K562 (cell line): ENCODE measurements around the gene ARL3. TPM values are rescaled to one million over a fixed set of nuclear protein-coding genes. Genes with fewer than 3 reads are reported as not detected.

ENCODE experiments used
- CEBPB ChIP-seq: fragments of 450-650 bp; IDR thresholded peaks from 2 replicates; pipeline ENCODE4 v1.6.1; 2016; ENCODE audit warnings: missing genetic modification characterization, missing compliant biosample characterization
- FOXP1 ChIP-seq: sonication (generic); formaldehyde crosslinking; IDR thresholded peaks from 2 replicates; pipeline ENCODE4 v1.8.0; 2022; ENCODE audit warnings: mild to moderate bottlenecking, missing genetic modification reagents
- IRF2 ChIP-seq: sonication (generic); formaldehyde crosslinking; IDR thresholded peaks from 2 replicates; pipeline ENCODE4 v1.8.1; 2022; ENCODE audit warnings: mild to moderate bottlenecking, missing genetic modification reagents
- MAFF ChIP-seq: IDR thresholded peaks from 2 replicates; pipeline ENCODE4 v1.6.1; 2012; ENCODE audit warnings: low read length, improper control_type of control experiment
- MEF2A ChIP-seq: IDR thresholded peaks from 2 replicates; pipeline ENCODE4 v1.6.1; 2011; ENCODE audit warnings: low read depth, mild to moderate bottlenecking, low read length, moderate library complexity; ENCODE audit not compliant: control insufficient read depth
- NEUROD1 ChIP-seq: fragments of 150-350 bp; IDR thresholded peaks from 2 replicates; pipeline ENCODE4 v1.6.1; 2014; ENCODE audit warnings: borderline replicate concordance, low read length, low read depth; ENCODE audit not compliant: partially characterized antibody
- NR3C1 ChIP-seq: sonication (generic); formaldehyde crosslinking; IDR thresholded peaks from 2 replicates; pipeline ENCODE4 v1.8.1; 2022; ENCODE audit warnings: missing genetic modification reagents
- PTBP1 ChIP-seq: fragments of 200-400 bp; formaldehyde crosslinking; IDR thresholded peaks from 2 replicates; pipeline ENCODE4 v1.6.1; 2017; ENCODE audit warnings: low read depth, low read length
- SMARCC2 ChIP-seq: fragments of 450-650 bp; IDR thresholded peaks from 2 replicates; pipeline ENCODE4 v1.6.1; 2017; ENCODE audit warnings: antibody characterized with exemption, moderate library complexity, mild to moderate bottlenecking, low read depth
- SP1 ChIP-seq: sonication (generic); formaldehyde crosslinking; IDR thresholded peaks from 2 replicates; pipeline ENCODE4 v1.8.1; 2022; ENCODE audit warnings: mild to moderate bottlenecking, missing genetic modification reagents
- TAF7 ChIP-seq: fragments of 450-650 bp; IDR thresholded peaks from 2 replicates; pipeline ENCODE4 v1.6.1; 2016; ENCODE audit warnings: missing genetic modification characterization, missing compliant biosample characterization
- TEAD2 ChIP-seq: fragments of 450-650 bp; IDR thresholded peaks from 2 replicates; pipeline ENCODE4 v1.6.1; 2016; ENCODE audit warnings: missing genetic modification characterization, control low read depth, missing compliant biosample characterization
- ZFX ChIP-seq: sonication (generic); formaldehyde crosslinking; IDR thresholded peaks from 2 replicates; pipeline ENCODE4 v1.8.0; 2022; ENCODE audit warnings: mild to moderate bottlenecking, missing genetic modification reagents, moderate library complexity
- ZNF311 ChIP-seq: fragments of 250-450 bp; sonication (Bioruptor Pico); IDR thresholded peaks from 2 replicates; pipeline ENCODE4 v1.4.0; 2020; ENCODE audit warnings: mild to moderate bottlenecking, moderate library complexity
- ZNF644 ChIP-seq: fragments of 200-800 bp; sonication (Bioruptor generic); IDR thresholded peaks from 2 replicates; pipeline ENCODE4 v1.6.1; 2016; ENCODE audit warnings: low read depth, missing genetic modification characterization, missing compliant biosample characterization
- ZNF668 ChIP-seq: fragments of 250-450 bp; sonication (Bioruptor Pico); IDR thresholded peaks from 2 replicates; pipeline ENCODE4 v1.8.0; 2022; ENCODE audit warnings: mild to moderate bottlenecking, inconsistent platforms
- ZNF780A ChIP-seq: fragments of 250-450 bp; sonication (Bioruptor Pico); IDR thresholded peaks from 2 replicates; pipeline ENCODE4 v1.5.0; 2021; ENCODE audit warnings: mild to moderate bottlenecking
- polyA plus RNA-seq, 8 experiments: library from polyadenylated mRNA; depleted of rRNA in 4 of 8; stranded (reverse) in 5 of 8; unstranded in 3 of 8; fragments of >200 nt; fragmentation: Nextera tagmentation in 2 of 8; fragmentation: Illumina TruSeq in 1 of 8; extraction: Ambion mirVana in 2 of 8; extraction: Trizol in 1 of 8; gene quantifications; 2 replicates each; pipeline versions ENCODE4 v1.2.1 to v1.2.3, GENCODE V29; 2011 to 2014; ENCODE audit warnings: inconsistent platforms in 1 of 8, missing spikeins in 1 of 8
- total RNA-seq, 7 experiments: library from RNA; depleted of rRNA in 6 of 7; stranded (reverse); fragments of >200 nt in 6 of 7; fragmentation: Illumina TruSeq in 2 of 7; extraction: Trizol in 2 of 7; gene quantifications; 2 replicates each; pipeline versions ENCODE4 v1.2.1 to v1.2.3, GENCODE V29; 2011 to 2021; ENCODE audit warnings: low replicate concordance in 1 of 7
- TF ChIP-seq, protein P1 (sequence below), 2 experiments: fragments of 250-450 bp in 1 of 2; fragments of 450-650 bp in 1 of 2; sonication (Bioruptor Pico) in 1 of 2; IDR thresholded peaks; 2 replicates each; pipeline versions ENCODE4 v1.6.1 to v1.8.0; 2016 to 2021; ENCODE audit warnings: mild to moderate bottlenecking in 2 of 2, moderate library complexity in 2 of 2, missing compliant biosample characterization in 1 of 2, missing genetic modification characterization in 1 of 2
- TF ChIP-seq, protein P2 (sequence below): sonication (generic); formaldehyde crosslinking; IDR thresholded peaks from 2 replicates; pipeline ENCODE4 v1.8.0; 2022; ENCODE audit warnings: mild to moderate bottlenecking, missing genetic modification reagents, borderline replicate concordance
- TF ChIP-seq, protein P3 (sequence below): IDR thresholded peaks from 3 replicates; pipeline ENCODE4 v1.6.1; 2011; ENCODE audit warnings: borderline replicate concordance, mild to moderate bottlenecking, moderate library complexity; ENCODE audit not compliant: insufficient read length; ENCODE audit errors: extremely low read depth
- TF ChIP-seq, protein P4 (sequence below): fragments of 250-450 bp; sonication (Bioruptor Pico); IDR thresholded peaks from 2 replicates; pipeline ENCODE4 v1.4.0; 2020; ENCODE audit warnings: mild to moderate bottlenecking, moderate library complexity, borderline replicate concordance

Gene ARL3
- total and polyA plus RNA-seq, 9 of the 15 experiments (the other 6 are each of a cell fraction or from before 2014, with no cell fraction given) = 2.9 to 8.9 (median 4.8) TPM

- TF ChIP-seq NEUROD1 = no peak
- TF ChIP-seq SP1 (CRISPR knock-in tag) = no peak
- no peak for TF ChIP-seq ZNF780A
- TF ChIP-seq FOXP1 (CRISPR knock-in tag) = no peak
- TF ChIP-seq MAFF = no peak
- TF ChIP-seq TAF7 = peak; percentile 51; the same call in 1 of the 2 replicates
- no peak for TF ChIP-seq MEF2A
- TF ChIP-seq, protein P1, sequence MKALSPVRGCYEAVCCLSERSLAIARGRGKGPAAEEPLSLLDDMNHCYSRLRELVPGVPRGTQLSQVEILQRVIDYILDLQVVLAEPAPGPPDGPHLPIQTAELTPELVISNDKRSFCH (CRISPR knock-in tag; IDR thresholded peaks at IDR 0.05) = 0 out of 2 replicates have a peak, but pooled peaks have one; percentile 17
- TF ChIP-seq, protein P1 (tag; IDR thresholded peaks at IDR 0.05) = peak; percentile 95
- no peak for TF ChIP-seq IRF2
- TF ChIP-seq, protein P2, sequence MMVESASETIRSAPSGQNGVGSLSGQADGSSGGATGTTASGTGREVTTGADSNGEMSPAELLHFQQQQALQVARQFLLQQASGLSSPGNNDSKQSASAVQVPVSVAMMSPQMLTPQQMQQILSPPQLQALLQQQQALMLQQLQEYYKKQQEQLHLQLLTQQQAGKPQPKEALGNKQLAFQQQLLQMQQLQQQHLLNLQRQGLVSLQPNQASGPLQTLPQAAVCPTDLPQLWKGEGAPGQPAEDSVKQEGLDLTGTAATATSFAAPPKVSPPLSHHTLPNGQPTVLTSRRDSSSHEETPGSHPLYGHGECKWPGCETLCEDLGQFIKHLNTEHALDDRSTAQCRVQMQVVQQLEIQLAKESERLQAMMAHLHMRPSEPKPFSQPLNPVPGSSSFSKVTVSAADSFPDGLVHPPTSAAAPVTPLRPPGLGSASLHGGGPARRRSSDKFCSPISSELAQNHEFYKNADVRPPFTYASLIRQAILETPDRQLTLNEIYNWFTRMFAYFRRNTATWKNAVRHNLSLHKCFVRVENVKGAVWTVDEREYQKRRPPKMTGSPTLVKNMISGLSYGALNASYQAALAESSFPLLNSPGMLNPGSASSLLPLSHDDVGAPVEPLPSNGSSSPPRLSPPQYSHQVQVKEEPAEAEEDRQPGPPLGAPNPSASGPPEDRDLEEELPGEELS (CRISPR knock-in tag) = no peak
- TF ChIP-seq NR3C1 = no peak
- TF ChIP-seq ZNF311 (CRISPR knock-in tag) = peak; percentile 77; the same call in 1 of the 2 replicates
- TF ChIP-seq, protein P3, sequence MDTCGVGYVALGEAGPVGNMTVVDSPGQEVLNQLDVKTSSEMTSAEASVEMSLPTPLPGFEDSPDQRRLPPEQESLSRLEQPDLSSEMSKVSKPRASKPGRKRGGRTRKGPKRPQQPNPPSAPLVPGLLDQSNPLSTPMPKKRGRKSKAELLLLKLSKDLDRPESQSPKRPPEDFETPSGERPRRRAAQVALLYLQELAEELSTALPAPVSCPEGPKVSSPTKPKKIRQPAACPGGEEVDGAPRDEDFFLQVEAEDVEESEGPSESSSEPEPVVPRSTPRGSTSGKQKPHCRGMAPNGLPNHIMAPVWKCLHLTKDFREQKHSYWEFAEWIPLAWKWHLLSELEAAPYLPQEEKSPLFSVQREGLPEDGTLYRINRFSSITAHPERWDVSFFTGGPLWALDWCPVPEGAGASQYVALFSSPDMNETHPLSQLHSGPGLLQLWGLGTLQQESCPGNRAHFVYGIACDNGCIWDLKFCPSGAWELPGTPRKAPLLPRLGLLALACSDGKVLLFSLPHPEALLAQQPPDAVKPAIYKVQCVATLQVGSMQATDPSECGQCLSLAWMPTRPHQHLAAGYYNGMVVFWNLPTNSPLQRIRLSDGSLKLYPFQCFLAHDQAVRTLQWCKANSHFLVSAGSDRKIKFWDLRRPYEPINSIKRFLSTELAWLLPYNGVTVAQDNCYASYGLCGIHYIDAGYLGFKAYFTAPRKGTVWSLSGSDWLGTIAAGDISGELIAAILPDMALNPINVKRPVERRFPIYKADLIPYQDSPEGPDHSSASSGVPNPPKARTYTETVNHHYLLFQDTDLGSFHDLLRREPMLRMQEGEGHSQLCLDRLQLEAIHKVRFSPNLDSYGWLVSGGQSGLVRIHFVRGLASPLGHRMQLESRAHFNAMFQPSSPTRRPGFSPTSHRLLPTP = no peak
- TF ChIP-seq, protein P4, sequence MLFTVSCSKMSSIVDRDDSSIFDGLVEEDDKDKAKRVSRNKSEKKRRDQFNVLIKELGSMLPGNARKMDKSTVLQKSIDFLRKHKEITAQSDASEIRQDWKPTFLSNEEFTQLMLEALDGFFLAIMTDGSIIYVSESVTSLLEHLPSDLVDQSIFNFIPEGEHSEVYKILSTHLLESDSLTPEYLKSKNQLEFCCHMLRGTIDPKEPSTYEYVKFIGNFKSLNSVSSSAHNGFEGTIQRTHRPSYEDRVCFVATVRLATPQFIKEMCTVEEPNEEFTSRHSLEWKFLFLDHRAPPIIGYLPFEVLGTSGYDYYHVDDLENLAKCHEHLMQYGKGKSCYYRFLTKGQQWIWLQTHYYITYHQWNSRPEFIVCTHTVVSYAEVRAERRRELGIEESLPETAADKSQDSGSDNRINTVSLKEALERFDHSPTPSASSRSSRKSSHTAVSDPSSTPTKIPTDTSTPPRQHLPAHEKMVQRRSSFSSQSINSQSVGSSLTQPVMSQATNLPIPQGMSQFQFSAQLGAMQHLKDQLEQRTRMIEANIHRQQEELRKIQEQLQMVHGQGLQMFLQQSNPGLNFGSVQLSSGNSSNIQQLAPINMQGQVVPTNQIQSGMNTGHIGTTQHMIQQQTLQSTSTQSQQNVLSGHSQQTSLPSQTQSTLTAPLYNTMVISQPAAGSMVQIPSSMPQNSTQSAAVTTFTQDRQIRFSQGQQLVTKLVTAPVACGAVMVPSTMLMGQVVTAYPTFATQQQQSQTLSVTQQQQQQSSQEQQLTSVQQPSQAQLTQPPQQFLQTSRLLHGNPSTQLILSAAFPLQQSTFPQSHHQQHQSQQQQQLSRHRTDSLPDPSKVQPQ (CRISPR knock-in tag) = no peak
- TF ChIP-seq SMARCC2 = no peak
- 0 out of 2 replicates have a peak, but pooled peaks have one; percentile 17 for TF ChIP-seq TEAD2
- TF ChIP-seq ZNF644 (tag) = peak; percentile 79; the same call in 1 of the 2 replicates
- no peak for TF ChIP-seq CEBPB
- no peak for TF ChIP-seq PTBP1
- TF ChIP-seq ZFX (CRISPR knock-in tag) = no peak
- peak; percentile 74; the same call in 1 of the 2 replicates for TF ChIP-seq ZNF668
Observed at GRCh38 chr10:102743078-102743587, 28.9 kb upstream of the ARL3 start (continued).
